HG02571 (cell line): ENCODE data around the gene FAM81A.
A peak's percentile ranks its signal among the peaks of the same experiment; 100 is the strongest.
"Not testable (repeated sequence)": the region's sequence is repeated elsewhere in the genome, so short reads cannot be mapped to it uniquely, and the experiment has no call there.

Source experiments
- ATAC-seq: cut with Tn5 transposase; IDR thresholded peaks from one replicate; pipeline ENCODE4 v1.9.1; 2021; ENCODE audit warnings: mild to moderate bottlenecking, moderate library complexity; ENCODE audit not compliant: unreplicated experiment

The FAM81A gene

GRCh38 chr15:59437817-59438624 is at the start of gene FAM81A:
Gene FAM81A (plus strand): TSS chr15:59438186. CDS start chr15:59458627, 20,441 bp downstream.
- peak; percentile 57 for ATAC-seq

- ATAC-seq, result no peak
These were observed 49.3 kb upstream of the FAM81A start for GRCh38 chr15:59388670-59389069.

- no peak for ATAC-seq
These were observed 45.7 kb upstream of the FAM81A start for GRCh38 chr15:59392299-59392698.

DNA sequence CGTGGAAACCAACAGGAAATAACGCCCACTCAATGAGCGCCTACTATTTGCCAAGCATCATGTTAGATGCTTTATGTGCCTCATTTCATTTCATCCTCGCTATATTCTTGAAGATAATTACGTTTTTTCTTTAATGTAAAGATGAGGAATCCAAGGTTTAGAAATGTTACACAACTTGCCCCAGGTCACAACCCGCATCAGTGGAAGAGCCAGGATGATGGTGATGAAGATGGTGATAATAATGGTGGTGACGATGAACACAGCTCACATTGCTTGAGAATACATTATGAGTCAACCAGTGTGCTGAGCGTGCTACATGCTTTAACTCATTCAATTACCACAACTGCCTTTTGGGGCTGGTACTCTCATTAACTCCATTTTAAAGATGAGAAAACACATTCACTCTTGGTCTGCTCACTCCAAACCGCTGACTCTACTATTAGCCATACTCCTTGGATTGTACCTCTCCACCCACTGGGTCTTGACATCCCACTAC is 43.8 kb upstream of the FAM81A start:
- no peak for ATAC-seq

DNA sequence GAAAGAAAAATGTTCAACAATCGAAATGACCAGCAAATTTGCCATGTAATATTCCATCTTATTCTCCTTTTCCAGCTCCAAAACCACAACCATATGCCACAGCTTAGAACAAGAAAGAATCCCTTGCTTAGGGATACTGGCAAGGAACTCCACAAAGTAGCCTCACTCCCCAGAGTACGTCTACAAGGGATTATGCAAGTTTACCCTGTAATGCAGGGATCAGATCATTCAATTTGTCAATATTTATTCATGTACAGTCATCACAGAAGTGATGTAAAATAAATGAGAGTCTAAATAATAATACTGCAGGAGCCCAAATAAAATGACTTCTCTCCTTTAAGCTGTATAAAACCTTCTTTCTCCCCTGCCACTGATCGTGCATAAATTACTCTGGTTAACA is 41.8 kb upstream of the FAM81A start:
- no peak for ATAC-seq

- ATAC-seq, result no peak
These were observed 41.3 kb upstream of the FAM81A start for GRCh38 chr15:59396679-59397078.

DNA sequence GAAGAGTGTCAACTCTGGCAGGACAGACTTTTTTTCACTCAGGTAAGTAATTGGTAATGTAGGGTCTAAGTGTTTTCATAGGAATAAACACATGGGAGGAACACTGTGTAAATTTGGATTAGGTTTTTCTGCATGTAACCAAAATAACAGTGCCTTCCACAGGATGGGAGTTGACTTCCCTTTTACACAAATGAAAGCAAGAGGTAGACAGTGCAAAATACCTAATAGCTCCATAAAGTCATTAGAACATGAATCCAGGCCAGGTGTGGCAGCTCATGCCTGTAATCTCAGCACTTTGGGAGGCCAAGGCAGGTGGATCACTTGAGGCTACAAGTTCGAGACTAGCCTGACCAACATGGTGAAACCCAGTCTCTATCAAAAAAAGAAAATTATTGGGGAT is 39.8 kb upstream of the FAM81A start:
- no peak for ATAC-seq

GRCh38 chr15:59399465-59400102 is 38.4 kb upstream of the FAM81A start:
- ATAC-seq, result peak; percentile 67

DNA sequence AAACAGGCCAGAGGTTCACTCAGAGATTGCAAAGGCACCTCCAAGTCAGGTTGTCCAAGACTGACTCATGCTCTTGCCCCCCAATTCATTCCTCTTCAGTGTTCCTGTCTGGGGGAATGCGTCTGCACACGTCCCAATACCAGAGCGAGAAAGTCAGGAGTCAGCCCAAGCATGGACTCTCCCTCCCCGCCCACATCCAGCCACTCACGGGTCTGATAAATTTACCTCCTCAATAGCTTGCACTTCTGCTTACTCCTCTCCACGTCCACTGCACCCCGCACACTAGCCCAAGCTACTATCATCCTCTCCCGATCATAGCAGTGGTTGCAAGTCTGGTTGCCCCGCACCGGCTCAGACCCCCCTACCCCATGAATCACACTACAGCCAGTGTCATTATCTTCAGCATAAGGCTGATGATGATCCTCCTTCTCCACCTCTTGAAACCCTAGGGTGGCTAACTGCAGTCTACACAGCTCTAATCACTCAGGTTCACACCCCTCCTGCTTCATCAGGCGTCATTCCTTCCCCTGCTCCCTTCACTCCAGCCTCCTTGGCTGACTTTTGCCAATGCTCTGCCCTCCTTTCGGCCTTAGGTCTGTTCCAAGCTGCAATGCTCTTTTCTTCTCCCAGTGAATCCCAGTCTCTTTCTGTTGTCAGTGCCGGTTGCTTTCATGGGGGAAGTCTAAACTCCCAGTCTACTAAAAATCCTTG is 37.7 kb upstream of the FAM81A start:
- ATAC-seq, result peak; percentile 30

DNA sequence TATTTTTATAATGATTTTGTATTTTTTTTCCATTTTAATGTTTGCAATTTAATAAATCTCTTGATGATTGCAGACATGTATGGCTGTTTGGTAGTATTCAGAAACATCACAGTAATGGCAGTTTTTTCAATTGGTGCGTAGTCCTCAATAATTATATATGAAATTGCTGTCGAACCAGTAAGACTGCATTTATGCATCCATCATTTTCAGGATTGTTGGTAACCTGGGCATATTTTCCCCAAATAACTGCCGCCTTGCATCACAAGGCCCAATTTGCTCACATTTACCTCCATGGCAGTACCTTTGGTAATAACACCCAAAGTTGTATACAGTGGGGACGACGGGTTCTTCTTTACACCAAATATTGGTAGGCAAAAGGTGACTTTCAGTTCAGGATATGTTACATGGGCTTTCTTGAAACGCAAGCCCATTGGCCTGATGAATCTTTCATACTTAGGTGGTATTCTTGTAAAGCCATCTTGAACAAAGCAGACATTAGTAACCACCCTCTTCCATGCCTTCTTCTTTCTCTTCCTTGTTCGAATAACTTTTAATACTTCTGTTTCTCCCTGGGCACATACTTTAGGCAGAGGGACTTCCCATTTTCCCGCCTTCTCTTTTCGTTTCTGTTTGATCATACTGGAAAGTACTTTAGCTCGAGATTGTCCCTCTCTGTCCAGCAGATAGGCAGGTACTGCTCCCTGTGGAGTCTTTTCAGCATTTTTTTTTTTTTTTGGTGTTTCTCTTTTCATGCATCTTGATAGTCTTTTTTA is 36.7 kb upstream of the FAM81A start:
- ATAC-seq, result not testable (repeated sequence)

GRCh38 chr15:59401824-59402569 is 36.0 kb upstream of the FAM81A start:
- ATAC-seq, result no peak

DNA sequence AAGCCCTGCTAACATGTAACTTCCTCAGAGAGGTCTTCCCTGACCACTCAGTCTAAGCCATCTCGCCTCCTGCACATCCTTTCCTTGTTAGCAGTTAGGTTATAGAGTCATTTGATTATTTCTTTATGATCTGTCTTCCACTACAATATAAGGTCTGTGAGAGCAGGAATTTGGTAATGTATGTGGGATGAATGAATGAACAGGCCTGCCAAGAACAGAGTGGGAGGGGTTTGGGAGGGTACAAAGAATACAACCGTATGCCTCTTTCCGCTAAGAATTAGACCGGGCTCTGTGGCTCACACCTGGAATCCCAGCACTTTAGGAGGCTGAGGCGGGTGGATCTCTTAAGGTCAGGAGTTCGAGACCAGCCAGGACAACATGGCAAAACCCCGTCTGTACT is 32.9 kb upstream of the FAM81A start:
- no peak for ATAC-seq

GRCh38 chr15:59406446-59406845 is 31.5 kb upstream of the FAM81A start:
- ATAC-seq, result no peak

DNA sequence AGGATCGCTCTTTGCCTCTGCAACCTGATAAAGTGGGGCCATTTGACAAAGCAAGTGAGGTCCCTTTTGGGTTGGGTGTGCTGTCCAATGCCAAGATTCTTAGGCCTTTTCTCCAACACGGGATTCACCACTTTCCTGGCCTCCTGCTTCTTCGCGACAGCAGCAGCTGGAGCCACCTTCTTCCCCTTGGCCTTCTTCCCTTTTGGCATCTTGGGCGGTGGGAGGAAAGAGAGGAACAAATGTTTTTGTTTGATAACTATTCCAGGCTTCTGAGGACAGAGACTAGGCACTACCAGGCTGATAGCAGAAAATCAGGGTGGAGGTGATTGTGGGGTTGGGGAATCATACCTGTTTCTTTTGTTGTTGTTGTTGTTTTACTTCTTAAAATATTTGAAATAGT is 30.0 kb upstream of the FAM81A start:
- ATAC-seq, result no peak

- no peak for ATAC-seq
These were observed 27.5 kb upstream of the FAM81A start for GRCh38 chr15:59410391-59410896.

DNA sequence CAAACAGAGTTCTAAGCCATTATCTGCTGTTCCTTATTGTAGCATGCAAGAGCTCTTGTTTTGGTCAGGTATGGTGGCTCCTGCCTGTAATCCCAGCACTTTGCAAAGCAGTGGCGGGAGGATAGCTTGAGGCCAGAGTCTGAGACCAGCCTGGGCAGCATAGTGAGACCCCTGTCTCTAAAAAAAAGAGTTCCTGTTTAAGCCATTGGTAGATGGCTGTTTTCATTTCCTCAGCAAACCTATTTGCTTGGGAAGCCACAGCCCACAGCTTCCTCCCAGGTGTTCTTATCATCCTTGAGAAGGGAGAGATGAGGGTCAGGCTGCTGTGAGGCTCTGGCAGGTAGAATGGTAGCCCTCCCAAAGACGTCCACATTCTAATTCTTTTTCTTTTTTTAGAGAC is 24.4 kb upstream of the FAM81A start:
- ATAC-seq, result no peak

- ATAC-seq, result no peak
These were observed 21.2 kb upstream of the FAM81A start for GRCh38 chr15:59416816-59417215.

DNA sequence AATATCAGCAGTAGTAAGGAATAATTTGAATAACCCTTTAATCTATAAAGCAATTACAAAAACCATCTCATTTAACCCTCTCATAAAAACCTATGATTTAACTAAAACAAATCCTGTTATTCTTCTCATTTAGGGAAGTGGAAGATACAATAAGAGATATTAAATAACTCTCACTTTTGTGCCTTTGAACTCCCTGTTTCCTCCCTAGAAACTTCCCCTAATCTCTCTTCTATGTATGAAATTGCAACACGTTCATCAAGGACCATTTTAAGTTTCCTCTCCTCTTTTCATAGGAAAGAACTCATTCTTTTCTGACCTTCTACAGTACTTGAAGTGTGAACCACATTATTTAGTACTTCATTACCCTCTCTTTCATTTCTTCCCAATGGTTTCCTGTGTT is 18.8 kb upstream of the FAM81A start:
- no peak for ATAC-seq

DNA sequence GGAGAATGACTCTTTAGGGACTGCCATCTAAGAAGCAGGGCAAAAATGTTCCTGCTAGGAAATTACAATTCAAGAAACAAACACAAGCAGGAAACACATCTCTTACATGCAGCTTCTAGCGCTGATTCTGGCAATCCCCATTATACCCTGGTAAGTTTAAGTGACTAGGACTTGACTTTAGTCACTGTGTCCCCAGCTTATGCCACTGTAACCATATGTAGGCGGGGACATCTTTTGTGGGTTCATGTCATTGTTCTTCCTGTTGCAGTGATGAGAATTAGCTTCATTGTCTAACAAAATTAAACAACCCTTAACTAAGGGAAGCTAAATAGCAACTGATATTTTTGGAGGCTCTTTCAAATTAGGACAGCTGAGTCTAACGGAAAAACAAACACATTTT is 17.9 kb upstream of the FAM81A start:
- no peak for ATAC-seq
